H9 (cell line): ENCODE data around the gene FOSL2. TPM values are rescaled to one million over a fixed set of nuclear protein-coding genes. Genes with fewer than 3 reads are reported as not detected.

ENCODE experiments used
- DNase-seq: peaks from one replicate; pipeline ENCODE4 v3.0.0-alpha.2; 2017
- H2AFZ ChIP-seq: one replicate; pipeline ENCODE4 v1.6.1; 2013; ENCODE audit warnings: mild to moderate bottlenecking, low read length, control low read depth, moderate library complexity
- H2AK5ac ChIP-seq: 2 replicates; pipeline ENCODE4 v1.6.1; 2013; ENCODE audit warnings: low read length, control low read depth, mixed read lengths; ENCODE audit not compliant: insufficient read length
- H2BK120ac ChIP-seq: one replicate; pipeline ENCODE4 v1.6.1; 2013; ENCODE audit warnings: low read depth, mild to moderate bottlenecking, low read length, control low read depth, inconsistent platforms; ENCODE audit not compliant: poor library complexity, severe bottlenecking
- H2BK12ac ChIP-seq: 2 replicates; pipeline ENCODE4 v1.6.1; 2013; ENCODE audit warnings: low read length, control low read depth, mixed read lengths, low read depth; ENCODE audit not compliant: insufficient read length
- H2BK15ac ChIP-seq: 2 replicates; pipeline ENCODE4 v1.6.1; 2013; ENCODE audit warnings: low read depth, low read length, control low read depth
- H2BK20ac ChIP-seq: one replicate; pipeline ENCODE4 v1.6.1; 2013; ENCODE audit warnings: low read depth, mild to moderate bottlenecking, low read length, control low read depth, inconsistent platforms; ENCODE audit not compliant: poor library complexity, severe bottlenecking
- H2BK5ac ChIP-seq: 2 replicates; pipeline ENCODE4 v1.6.1; 2013; ENCODE audit warnings: low read length, control low read depth, mixed read lengths; ENCODE audit not compliant: insufficient read length
- H3K14ac ChIP-seq: 2 replicates; pipeline ENCODE4 v1.6.1; 2013; ENCODE audit warnings: low read length, control low read depth; ENCODE audit not compliant: insufficient read depth
- H3K18ac ChIP-seq: 2 replicates; pipeline ENCODE4 v1.6.1; 2013; ENCODE audit warnings: low read depth, mild to moderate bottlenecking, mixed read lengths, low read length, control low read depth; ENCODE audit not compliant: insufficient read length
- H3K23ac ChIP-seq: 2 replicates; pipeline ENCODE4 v1.6.1; 2013; ENCODE audit warnings: low read length, control low read depth, mixed read lengths, low read depth; ENCODE audit not compliant: insufficient read length
- H3K23me2 ChIP-seq: 2 replicates; pipeline ENCODE4 v1.6.1; 2013; ENCODE audit warnings: low read depth, mild to moderate bottlenecking, mixed read lengths, low read length, control low read depth; ENCODE audit not compliant: insufficient read length, poor library complexity, severe bottlenecking
- H3K27ac ChIP-seq: 2 replicates; pipeline ENCODE4 v1.5.1; 2013; ENCODE audit warnings: low read length, control low read depth, mixed read lengths, low read depth; ENCODE audit not compliant: insufficient read length
- H3K27me3 ChIP-seq: 2 replicates; pipeline ENCODE4 v1.6.1; 2013; ENCODE audit warnings: low read length, control low read depth, inconsistent platforms; ENCODE audit not compliant: insufficient read depth
- H3K4ac ChIP-seq: 2 replicates; pipeline ENCODE4 v1.6.1; 2013; ENCODE audit warnings: low read depth, mild to moderate bottlenecking, control low read depth, inconsistent platforms, low read length, moderate library complexity
- H3K4me1 ChIP-seq: 2 replicates; pipeline ENCODE4 v1.6.1; 2013; ENCODE audit warnings: low read length, control low read depth, inconsistent platforms; ENCODE audit not compliant: insufficient read depth
- H3K4me2 ChIP-seq: 2 replicates; pipeline ENCODE4 v1.6.1; 2013; ENCODE audit warnings: low read length, control low read depth, mixed read lengths; ENCODE audit not compliant: insufficient read length, insufficient read depth
- H3K56ac ChIP-seq: 2 replicates; pipeline ENCODE4 v1.6.1; 2013; ENCODE audit warnings: low read depth, mild to moderate bottlenecking, mixed read lengths, low read length, control low read depth; ENCODE audit not compliant: insufficient read length
- H3K79me1 ChIP-seq: 2 replicates; pipeline ENCODE4 v1.6.1; 2013; ENCODE audit warnings: low read depth, mild to moderate bottlenecking, moderate library complexity, low read length, control low read depth, inconsistent platforms; ENCODE audit not compliant: insufficient read depth, poor library complexity, severe bottlenecking
- H3K79me2 ChIP-seq: 2 replicates; pipeline ENCODE4 v1.6.1; 2013; ENCODE audit warnings: low read length, control low read depth, inconsistent platforms; ENCODE audit not compliant: insufficient read depth
- H3K9ac ChIP-seq: 2 replicates; pipeline ENCODE4 v1.6.1; 2013; ENCODE audit warnings: low read length, control low read depth, mixed read lengths; ENCODE audit not compliant: insufficient read length; ENCODE audit errors: extremely low read depth
- H3K9me3 ChIP-seq: one replicate; pipeline ENCODE4 v1.6.1; 2013; ENCODE audit warnings: low read depth, low read length, inconsistent platforms; ENCODE audit not compliant: control insufficient read depth
- H3T11ph ChIP-seq: one replicate; pipeline ENCODE4 v1.6.1; 2013; ENCODE audit warnings: mild to moderate bottlenecking, low read length, control low read depth, inconsistent platforms
- H4K20me1 ChIP-seq: one replicate; pipeline ENCODE4 v1.6.1; 2013; ENCODE audit not compliant: control insufficient read depth, insufficient read length, insufficient read depth
- H4K5ac ChIP-seq: 2 replicates; pipeline ENCODE4 v1.6.1; 2013; ENCODE audit warnings: low read depth, mild to moderate bottlenecking, mixed read lengths, low read length, control low read depth; ENCODE audit not compliant: insufficient read length
- H4K8ac ChIP-seq: replicated peaks from 2 replicates; pipeline ENCODE4 v1.6.1; 2013; ENCODE audit warnings: low read length, control low read depth, mixed read lengths, low read depth; ENCODE audit not compliant: insufficient read length
- H4K91ac ChIP-seq: 2 replicates; pipeline ENCODE4 v1.6.1; 2013; ENCODE audit warnings: low read depth, mild to moderate bottlenecking, moderate library complexity, mixed read lengths, low read length, control low read depth; ENCODE audit not compliant: insufficient read length
- H3K27ac Mint-ChIP-seq, 3 experiments: 2 replicates in 2 of 3; 3 replicates in 1 of 3; pipeline ENCODE4 v1.8.0; 2020 to 2021; ENCODE audit warnings: mixed read lengths in 3 of 3, mild to moderate bottlenecking in 1 of 3, moderate library complexity in 1 of 3
- H3K27me3 Mint-ChIP-seq: 2 replicates; pipeline ENCODE4 v1.8.0; 2021; ENCODE audit warnings: low read depth, mild to moderate bottlenecking, moderate library complexity, mixed read lengths
- H3K36me3 Mint-ChIP-seq, 3 experiments: 2 replicates in 2 of 3; 3 replicates in 1 of 3; pipeline ENCODE4 v1.8.0; 2020 to 2021; ENCODE audit warnings: low read depth in 3 of 3, mixed read lengths in 3 of 3; ENCODE audit not compliant: insufficient read depth in 1 of 3
- H3K4me1 Mint-ChIP-seq, 2 experiments: 2 replicates each; pipeline ENCODE4 v1.8.0; 2020; ENCODE audit warnings: mixed read lengths in 2 of 2
- H3K4me3 Mint-ChIP-seq, 2 experiments: 2 replicates in 1 of 2; 3 replicates in 1 of 2; pipeline ENCODE4 v1.8.0; 2020 to 2021; ENCODE audit warnings: mild to moderate bottlenecking in 2 of 2, mixed read lengths in 2 of 2, moderate library complexity in 1 of 2
- H3K9me3 Mint-ChIP-seq, 2 experiments: 2 replicates in 1 of 2; 3 replicates in 1 of 2; pipeline ENCODE4 v1.8.0; 2020; ENCODE audit warnings: mild to moderate bottlenecking in 2 of 2, mixed read lengths in 2 of 2, moderate library complexity in 1 of 2
- CTCF ChIP-seq: fragments of 200-600 bp; sonication (generic); conservative IDR thresholded peaks from 3 replicates; pipeline ENCODE4 v1.8.0; 2021; ENCODE audit warnings: antibody characterized with exemption, mild to moderate bottlenecking
- WGBS: extraction: QIAGEN DNeasy Blood & Tissue Kit; methylation state at CpG from one replicate; pipeline ENCODE4 v1.1.7; 2013; ENCODE audit warnings: missing lambda C conversion rate, low lambda C conversion rate, mixed read lengths; ENCODE audit not compliant: insufficient read length; ENCODE audit errors: extremely low coverage; 5-methylcytosine and 5-hydroxymethylcytosine counted together
- total RNA-seq: library from RNA; stranded (reverse); gene quantifications from 2 replicates; pipeline ENCODE4 v1.2.1, GENCODE V29; 2021

FOSL2 gene
- total RNA-seq, 1 experiment from 2014 or later, result 7.4 TPM

GRCh38 chr2:28424799-28425463 lies 32.3 kb downstream of the FOSL2 start:
- no peak overlapping the region for H3K27ac Mint-ChIP-seq
- no peak for DNase-seq
- no peak overlapping the region for H3K4me3 Mint-ChIP-seq
- H3K9ac ChIP-seq, result no peak overlapping the region
- H2AFZ ChIP-seq, result no peak overlapping the region
- no peak overlapping the region for H3K27ac ChIP-seq
- H3K4me1 Mint-ChIP-seq, result peaks cover 0 to 4% of the 10 kb centered on the region in 2 experiments; a peak in 2 of 4 replicates
- H3K56ac ChIP-seq, result no peak overlapping the region
- H3K14ac ChIP-seq, result no peak overlapping the region
- no peak overlapping the region for H4K91ac ChIP-seq
- TF ChIP-seq CTCF, result no peak
- no peak overlapping the region for H3K23ac ChIP-seq
- no peak overlapping the region for H2BK20ac ChIP-seq
- no peak overlapping the region for H2BK120ac ChIP-seq
- no peaks in the 10 kb centered on the region for H3K27me3 ChIP-seq
- no peaks in the 10 kb centered on the region for H3K36me3 Mint-ChIP-seq
- H2AK5ac ChIP-seq, result no peak overlapping the region
- H2BK15ac ChIP-seq, result no peak overlapping the region
- H4K8ac ChIP-seq, result no peak overlapping the region
- WGBS, result no CpG with 5 or more reads among the region's 2 CpGs
- H2BK12ac ChIP-seq, result no peak overlapping the region
- H3K27me3 Mint-ChIP-seq, result peaks cover 7% of the 10 kb centered on the region
- H2BK5ac ChIP-seq, result no peak overlapping the region
- no peaks in the 10 kb centered on the region for H3K9me3 Mint-ChIP-seq
- H3K4me1 ChIP-seq, result no peaks in the 10 kb centered on the region
- no peaks in the 10 kb centered on the region for H3K79me1 ChIP-seq
- H3K4me2 ChIP-seq, result no peak overlapping the region
- no peaks in the 10 kb centered on the region for H3K23me2 ChIP-seq
- no peak overlapping the region for H4K5ac ChIP-seq
- no peaks in the 10 kb centered on the region for H3K79me2 ChIP-seq
- H3T11ph ChIP-seq, result no peak overlapping the region
- no peaks in the 10 kb centered on the region for H3K9me3 ChIP-seq
- no peak overlapping the region for H3K4ac ChIP-seq
- H3K18ac ChIP-seq, result no peak overlapping the region
- H4K20me1 ChIP-seq, result no peaks in the 10 kb centered on the region
